GM13977 (cell line): ENCODE results near the gene GNMT.

ENCODE experiments used
- DNase-seq: peaks from one replicate; pipeline ENCODE4 v3.0.0; 2012; ENCODE audit warnings: low spot score
- in situ Hi-C: fragments of 300-500 bp; cut with MboI; formaldehyde crosslinking; loops from one replicate; pipeline ENCODE4 v1.12.0; 2022; ENCODE audit warnings: low sequenced_read_pairs, low pct_unique_long_range_greater_than_20kb, mixed read lengths, inconsistent platforms; ENCODE audit not compliant: unreplicated experiment
- TF ChIP-seq, protein P1 (sequence below): IDR thresholded peaks from 2 replicates; pipeline ENCODE4 v1.5.1; 2012; ENCODE audit warnings: mild to moderate bottlenecking, control low read depth; ENCODE audit not compliant: insufficient read depth; ENCODE audit errors: extremely low read depth, missing control alignments

The GNMT gene

DNA sequence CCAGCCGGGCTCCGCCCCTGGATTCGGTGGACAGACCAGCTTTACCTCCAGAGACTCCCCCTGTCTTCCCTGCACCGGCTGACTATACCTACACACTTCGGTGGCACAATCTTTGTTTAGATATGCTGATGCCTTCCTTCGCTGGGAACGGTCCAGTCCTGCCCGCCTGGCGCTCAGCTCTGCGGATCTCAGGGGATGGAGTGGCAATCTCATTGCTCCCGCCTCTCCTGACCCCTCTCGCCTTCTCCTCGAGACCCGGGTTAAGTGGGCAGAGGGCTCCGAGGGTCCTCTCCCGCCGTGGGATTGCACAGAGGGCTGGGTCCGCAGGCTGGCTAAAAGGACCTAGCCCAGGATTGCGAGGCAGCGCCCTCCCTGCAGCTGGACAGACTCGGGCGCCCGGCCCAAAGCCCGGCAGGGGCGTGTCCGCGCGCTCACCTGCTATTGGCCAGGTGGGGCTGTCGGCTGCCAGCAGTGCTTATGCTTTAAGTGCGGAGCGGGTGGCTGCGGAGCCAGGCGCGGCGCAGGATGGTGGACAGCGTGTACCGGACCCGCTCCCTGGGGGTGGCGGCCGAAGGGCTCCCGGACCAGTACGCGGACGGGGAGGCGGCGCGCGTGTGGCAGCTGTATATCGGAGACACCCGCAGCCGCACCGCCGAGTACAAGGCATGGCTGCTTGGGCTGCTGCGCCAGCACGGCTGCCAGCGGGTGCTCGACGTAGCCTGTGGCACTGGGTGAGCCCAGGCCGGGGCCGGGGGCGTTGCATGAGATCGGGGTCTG is at the start of gene GNMT:
TSS of gene GNMT (plus strand) at position 512 of the 777 bp plus-strand sequence. CDS start at position 526, 14 bp downstream.
- peak; percentile 63 for DNase-seq
- in situ Hi-C loops = no loop called here

DNA sequence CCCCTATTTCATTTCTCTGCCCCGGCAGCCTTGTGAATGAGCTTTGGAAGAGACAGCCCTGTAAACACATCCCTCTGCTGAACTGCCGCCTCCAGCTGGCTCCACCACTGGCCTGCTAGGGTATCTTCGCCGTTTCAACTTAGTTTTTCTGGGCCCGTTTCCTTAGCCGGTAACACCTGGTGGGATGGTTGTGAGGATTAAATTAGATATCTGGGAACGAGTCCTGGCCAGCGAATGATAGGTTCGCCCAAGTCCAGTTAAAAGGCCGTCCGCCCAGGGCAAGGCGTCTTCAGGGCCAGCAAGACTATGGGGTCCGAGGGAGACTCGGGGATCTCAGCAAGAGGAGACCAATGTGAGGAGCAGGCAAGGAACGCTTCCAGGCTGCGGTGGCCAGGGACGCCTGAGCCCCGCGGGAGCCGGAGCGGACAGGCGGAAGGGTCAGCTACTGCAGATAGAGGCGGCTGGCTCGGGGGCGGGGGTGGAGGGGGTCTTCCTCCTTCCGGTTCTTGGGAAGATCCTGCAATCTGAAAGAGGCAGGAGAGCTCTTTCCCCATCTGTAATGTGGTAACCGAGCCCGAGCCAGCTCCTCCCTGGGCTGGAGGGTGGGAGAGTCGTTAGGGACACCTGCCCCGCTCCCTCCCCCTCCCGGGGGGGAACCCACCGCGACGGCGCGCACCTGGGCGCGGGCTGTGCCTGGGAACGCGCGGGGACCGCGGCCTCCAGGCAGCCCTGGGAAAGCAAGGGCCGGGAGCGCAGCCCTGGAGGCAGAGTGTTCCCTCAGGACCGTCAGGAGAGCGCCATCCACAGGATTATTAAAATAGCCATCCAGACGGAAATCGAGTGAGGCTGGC is 49.2 kb upstream of the GNMT start:
- TF ChIP-seq, protein P1, sequence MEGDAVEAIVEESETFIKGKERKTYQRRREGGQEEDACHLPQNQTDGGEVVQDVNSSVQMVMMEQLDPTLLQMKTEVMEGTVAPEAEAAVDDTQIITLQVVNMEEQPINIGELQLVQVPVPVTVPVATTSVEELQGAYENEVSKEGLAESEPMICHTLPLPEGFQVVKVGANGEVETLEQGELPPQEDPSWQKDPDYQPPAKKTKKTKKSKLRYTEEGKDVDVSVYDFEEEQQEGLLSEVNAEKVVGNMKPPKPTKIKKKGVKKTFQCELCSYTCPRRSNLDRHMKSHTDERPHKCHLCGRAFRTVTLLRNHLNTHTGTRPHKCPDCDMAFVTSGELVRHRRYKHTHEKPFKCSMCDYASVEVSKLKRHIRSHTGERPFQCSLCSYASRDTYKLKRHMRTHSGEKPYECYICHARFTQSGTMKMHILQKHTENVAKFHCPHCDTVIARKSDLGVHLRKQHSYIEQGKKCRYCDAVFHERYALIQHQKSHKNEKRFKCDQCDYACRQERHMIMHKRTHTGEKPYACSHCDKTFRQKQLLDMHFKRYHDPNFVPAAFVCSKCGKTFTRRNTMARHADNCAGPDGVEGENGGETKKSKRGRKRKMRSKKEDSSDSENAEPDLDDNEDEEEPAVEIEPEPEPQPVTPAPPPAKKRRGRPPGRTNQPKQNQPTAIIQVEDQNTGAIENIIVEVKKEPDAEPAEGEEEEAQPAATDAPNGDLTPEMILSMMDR = no peak
- no peak for DNase-seq
- in situ Hi-C loops = no loop called here

More for the DNA sequence above, at the start of gene GNMT:
- TF ChIP-seq, protein P1 = no peak

DNA sequence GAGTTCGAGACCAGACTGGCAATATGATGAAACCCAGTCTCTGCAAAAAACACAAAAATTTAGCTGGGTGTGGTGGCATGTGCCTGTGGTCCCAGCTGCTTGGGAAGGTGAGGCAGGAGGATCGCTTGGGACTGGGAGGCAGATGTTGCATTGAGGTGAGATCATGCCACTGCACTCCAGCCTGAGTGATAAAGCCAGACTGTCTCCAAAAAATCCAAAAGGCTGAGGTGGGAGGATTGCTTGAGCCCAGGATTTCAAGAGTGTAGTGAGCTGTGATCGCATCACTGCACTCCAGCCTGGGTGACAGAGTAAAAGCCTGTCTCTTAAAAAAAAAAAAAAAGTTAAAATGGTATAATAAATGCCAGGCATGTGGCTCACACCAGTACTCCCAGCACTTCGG is 46.0 kb upstream of the GNMT start:
- in situ Hi-C loops = no loop called here
- TF ChIP-seq, protein P1 = no peak
- DNase-seq = no peak

DNA sequence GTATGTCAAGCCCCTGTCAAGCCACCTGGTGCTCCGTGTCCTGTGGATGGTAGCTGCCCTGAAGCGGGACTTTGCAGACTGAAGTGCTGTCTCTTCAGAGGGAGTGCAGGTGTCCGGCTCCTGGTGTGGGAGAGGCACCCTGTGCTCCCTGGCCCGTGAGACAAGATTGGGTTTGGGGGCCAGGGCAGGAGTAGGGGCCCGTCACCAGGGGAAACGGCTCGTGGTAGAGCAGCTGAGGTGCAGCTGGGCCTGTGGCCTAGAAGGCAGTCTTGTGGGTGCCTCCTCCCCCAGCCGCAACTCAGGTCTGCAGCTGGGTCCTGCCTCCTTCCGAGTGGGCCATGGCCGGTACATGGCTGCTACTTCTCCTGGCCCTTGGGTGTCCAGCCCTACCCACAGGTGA is 44.8 kb upstream of the GNMT start, which contains the start of gene PTCRA:
TSS of gene PTCRA (plus strand) at position 322 of the 400 bp plus-strand sequence. CDS start at position 339, 17 bp downstream.
- DNase-seq = peak; percentile 50
- in situ Hi-C loops = no loop called here
- TF ChIP-seq, protein P1 = no peak

DNA sequence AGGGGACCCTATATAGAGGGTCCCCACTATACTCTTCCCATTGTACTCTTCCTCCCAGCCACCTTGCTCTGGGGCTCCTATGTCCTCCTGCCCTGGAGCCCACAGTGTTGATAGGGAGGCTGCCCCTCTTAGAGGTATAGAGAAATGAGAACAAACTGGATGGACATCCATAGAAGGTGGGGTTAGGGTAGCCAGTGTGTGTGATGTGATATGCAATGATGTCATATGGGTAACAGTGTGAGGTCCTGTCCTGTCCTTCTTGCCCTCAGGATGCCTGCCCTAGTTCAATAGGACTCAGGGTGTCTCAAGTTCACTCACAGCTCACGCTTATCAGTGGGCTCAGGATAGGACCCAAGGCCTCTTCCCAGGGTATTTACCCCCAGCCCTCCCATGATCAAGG is 44.3 kb upstream of the GNMT start:
- TF ChIP-seq, protein P1 = no peak
- in situ Hi-C loops = no loop called here
- DNase-seq = peak; percentile 10

DNA sequence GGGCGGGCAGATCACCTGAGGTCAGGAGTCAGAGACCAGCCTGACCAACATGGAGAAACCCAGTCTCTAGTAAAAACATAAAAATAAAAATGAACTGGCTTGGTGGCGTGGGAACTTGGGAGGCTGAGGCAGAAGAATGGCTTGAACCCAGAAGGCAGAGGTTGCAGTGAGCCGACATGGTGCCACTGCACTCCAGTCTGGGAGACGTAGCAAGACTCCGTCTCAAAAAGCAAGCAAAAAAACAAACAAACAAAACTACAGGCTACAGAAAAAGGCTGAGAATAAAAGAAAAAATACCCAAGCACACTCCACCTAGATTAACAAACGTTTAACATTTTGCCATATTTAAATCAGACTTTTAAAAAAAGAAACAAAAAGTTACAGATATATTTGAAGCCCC is 38.8 kb upstream of the GNMT start:
- TF ChIP-seq, protein P1 = no peak
- in situ Hi-C loops = no loop called here
- no peak for DNase-seq
